ENCODE results near the gene ARAP2.

Gene ARAP2

DNA sequence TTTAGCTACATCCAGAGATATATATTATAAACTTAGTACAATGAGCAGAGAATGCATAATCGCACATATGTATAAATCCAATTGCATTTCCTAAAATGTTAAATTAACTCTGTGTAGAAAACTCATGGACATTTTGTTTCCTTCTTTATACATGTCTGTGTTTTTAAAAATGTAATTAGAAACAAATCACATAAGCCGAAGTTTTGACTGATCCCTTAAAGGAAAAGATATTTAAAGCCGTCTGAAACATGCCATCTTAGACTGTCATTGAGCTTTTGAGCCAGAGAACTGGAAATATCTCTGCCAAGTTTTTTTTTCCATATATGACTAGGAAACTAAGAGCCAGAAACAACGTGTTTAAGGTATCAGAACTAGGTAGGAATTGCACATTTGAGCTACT, 107.0 kb downstream of the ARAP2 start:
- in situ Hi-C loops (cut with MboI; ENCODE audit: low sequenced_read_pairs) = no loop called here

DNA sequence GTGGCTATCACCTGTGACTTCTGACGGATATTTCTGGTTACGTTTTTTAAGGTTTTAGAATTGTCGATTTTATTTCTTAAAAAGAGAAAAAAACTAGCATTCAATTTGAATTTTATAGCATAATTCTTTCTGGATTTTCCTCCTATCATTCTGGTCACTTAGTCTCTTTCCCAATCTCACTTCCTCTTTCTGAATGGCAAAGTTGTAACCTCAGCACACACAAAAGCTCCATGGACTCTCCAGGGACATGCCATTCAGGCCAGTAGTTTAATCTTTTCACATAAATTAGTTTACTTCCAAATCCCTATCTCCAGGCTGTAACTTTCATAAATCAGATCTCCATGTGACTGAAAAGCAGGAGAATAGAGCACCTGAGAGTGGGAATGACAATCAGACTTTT, 110.7 kb downstream of the ARAP2 start:
- in situ Hi-C loops (cut with MboI; ENCODE audit: low sequenced_read_pairs) = no loop called here

DNA sequence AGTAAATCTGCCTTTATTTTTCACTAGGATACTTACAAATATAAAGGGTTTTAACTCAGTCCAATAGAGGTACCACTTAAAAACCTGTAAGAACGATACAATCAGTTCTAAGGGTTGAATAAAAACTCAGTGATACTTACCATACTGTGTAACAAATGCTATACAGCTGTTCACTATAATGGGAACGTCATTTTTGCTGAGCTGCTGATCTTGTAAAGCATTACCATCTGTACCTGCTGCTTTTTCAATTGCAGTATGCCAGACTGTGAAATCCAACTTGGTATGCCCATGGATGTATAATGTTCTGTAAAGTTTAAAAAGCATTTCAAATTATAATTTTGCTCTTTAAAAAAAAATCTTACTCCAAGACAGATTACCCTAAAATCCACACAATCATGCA, 111.2 kb downstream of the ARAP2 start:
- in situ Hi-C loops (cut with MboI; ENCODE audit: low sequenced_read_pairs) = no loop called here

DNA sequence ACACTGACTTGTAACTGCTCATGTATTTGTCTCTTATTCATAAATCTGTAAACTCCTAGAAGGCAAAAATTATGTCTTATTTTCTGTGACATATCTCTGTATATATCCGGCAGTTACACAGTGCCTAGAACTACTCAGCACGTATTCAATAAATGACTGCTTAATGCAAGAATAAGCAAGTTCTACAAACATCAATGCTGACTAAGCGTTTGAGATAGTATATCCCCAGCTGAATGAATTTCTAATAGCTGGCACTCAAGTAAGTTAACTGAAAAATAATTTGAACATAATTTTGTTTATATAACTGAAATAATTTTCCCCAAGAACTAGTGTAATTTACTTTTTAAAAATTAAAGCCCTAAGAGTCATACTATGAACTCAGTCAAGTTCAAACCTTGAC, 113.7 kb downstream of the ARAP2 start:
- in situ Hi-C loops (cut with MboI; ENCODE audit: low sequenced_read_pairs) = no loop called here

DNA sequence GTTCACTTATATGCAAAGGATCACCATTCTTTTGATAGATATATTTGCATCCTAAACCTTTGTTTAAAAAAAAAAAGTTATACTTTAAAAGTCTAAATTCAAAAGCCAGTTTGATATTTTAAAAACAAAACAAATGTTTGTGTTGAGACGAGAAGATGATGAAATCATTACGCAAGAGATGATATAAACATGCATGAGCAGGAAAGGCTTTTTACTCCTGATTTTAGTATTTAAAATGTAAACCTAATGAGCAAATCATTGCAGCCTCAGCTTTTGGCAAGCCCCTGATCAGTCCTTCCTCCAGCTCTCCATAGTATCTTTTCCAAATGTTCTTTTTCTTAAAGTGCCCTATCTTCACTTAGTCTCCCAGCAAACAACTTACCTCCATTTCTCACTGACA, 115.6 kb downstream of the ARAP2 start:
- in situ Hi-C loops (cut with MboI; ENCODE audit: low sequenced_read_pairs) = no loop called here

DNA sequence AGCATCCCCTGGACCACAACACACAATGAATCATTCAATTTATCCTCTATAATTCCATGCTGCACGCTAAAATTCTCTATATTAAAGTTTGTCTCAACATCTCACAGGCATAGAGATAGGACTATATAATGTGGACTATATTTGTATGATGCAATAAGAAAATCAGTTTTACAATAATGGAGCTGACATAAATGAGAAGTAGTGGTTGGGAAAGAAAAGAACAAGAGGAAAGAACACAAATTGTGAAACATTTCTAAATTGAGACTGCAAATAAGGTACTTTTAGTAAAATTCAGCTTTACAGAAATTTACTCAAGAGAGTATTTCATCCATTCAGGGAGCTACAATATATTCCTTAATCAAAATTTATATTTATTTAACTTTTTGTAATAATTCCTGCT, 120.4 kb downstream of the ARAP2 start:
- in situ Hi-C loops (cut with MboI; ENCODE audit: low sequenced_read_pairs) = no loop called here

DNA sequence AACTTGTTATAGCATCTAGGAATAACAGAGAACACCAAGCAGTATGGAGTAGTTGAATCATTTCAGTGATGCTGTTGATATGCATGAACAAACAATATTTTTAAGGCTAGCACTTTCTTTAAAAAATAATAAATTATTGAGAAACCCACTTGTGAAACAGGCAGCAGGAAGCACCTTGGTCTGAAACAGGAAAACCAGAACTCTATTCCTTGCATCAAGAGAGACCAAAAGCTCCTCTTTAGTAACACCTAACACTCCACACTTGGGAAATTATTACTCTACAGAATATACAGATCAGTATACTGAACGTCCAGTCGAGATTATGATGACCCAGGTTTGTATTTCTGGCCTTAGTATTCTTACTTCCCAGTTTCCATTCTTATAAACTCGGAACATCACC, 129.0 kb downstream of the ARAP2 start:
- in situ Hi-C loops (cut with MboI; ENCODE audit: low sequenced_read_pairs) = no loop called here

DNA sequence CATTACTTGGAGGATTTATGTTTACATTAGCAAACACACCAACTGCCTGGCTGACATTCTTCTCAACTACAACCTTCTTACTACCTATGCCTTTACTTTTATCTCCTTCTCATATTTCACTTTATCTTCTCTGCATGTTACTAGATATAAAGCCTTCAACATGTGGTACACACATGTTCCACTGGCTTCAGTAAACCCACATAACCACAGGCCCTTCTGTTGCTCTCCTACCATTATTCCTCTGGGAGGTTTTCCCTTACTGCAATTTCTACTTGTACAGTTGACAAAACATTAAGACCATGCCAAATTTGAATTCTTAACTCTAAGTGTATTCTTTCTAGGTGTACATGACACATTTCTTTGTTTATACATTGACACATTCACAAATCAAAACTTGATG, 133.1 kb downstream of the ARAP2 start:
- in situ Hi-C loops (cut with MboI; ENCODE audit: low sequenced_read_pairs) = no loop called here

DNA sequence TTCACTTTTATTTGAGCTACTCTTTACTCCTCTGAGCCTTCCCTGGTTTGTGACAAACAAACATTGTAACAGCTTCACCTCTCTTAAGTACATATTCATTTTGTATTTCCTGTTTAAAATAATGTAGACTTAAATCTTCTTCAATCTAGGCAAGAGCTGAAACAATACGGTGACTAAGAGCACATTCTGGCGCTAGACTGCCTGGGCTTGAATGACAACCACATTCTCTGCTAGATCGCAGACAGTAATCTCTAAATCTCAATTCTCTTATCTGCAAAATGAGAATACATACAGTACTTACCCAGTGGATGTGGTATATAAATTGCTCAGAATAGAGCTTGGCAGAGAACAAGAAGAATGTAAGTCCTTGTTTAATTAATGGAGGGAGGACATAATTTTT, 144.8 kb downstream of the ARAP2 start:
- in situ Hi-C loops (cut with MboI; ENCODE audit: low sequenced_read_pairs) = no loop called here

DNA sequence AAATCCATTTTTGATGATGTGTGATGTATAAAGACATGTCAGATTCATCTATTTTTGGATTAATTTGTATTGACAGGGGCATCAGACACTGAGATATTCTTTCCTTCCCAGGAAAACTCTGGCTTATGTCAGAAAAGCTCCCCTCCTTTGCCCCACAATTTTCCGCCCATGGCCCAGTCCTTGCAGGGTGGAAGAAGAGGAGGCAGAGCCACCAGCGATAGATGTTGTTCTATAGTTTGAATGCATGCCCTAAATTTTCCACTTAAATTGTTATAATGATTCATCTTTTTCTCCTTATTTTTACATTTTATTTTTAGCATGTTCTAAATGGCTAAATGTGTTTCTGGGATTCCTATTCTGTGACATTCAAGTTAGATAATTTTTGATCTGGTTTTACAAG, 149.3 kb downstream of the ARAP2 start:
- in situ Hi-C loops (cut with MboI; ENCODE audit: low sequenced_read_pairs) = no loop called here

DNA sequence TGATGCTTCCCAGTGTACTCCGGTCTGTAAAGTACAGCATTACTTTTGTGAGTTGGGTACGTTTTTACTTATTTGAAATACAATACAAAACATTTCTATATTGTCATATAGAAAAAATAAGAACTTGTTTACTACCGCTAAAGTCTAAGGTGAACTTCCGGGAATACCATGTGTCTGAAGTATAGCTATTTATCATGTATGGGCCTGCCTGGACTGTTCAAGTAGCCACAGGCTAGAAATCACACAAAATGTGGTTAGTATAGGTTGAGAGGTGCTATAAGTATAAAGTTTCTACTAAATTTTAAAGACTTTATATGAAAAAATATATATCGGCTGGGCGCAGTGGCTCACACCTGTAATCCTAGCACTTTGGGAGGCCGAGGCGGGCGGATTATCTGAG, 152.3 kb downstream of the ARAP2 start:
- in situ Hi-C loops (cut with MboI; ENCODE audit: low sequenced_read_pairs) = no loop called here

DNA sequence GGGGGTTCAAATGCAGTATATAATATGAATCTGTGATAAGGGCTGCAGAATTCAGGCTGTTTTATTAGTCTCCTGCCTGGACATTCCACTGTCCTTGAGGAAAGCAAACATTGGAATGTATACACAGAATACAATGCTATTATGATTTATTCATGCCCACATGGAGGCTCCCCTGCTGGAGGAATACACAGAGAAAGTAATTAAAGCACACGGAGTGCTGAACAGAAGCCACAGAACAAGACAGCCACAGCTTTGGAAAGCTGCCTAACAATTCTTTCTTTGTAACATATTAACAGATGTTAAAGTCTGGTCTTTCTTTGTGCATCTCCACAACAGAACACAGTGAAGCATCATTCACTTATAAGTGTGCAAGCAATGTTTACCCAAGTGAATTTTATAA, 155.8 kb downstream of the ARAP2 start:
- in situ Hi-C loops (cut with MboI; ENCODE audit: low sequenced_read_pairs) = no loop called here

DNA sequence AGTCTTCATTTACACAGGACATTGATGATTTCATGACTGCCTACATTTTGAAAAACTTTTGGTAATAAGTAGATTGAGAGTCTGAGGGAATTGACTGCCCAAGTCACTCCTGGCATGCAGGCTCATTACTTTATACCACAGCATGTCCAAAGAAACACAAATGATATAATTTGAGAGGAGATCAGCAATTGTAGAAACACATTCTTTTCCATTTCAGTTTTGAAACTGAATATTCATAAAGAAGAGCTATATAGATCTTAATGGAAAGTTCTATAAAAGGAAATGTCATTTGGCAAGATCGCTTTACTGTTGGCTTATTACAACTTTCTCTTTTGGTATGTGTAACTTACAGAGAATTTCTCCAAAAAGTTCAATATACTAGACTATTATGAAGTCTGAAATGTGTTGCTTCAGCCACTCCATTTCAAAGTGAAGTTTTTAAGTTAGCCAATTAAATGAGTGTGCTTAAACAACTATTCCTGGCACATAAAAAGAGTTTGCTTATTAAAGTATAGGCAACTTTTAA, 158.0 kb downstream of the ARAP2 start:
- in situ Hi-C loops (cut with MboI; ENCODE audit: low sequenced_read_pairs) = no loop called here

DNA sequence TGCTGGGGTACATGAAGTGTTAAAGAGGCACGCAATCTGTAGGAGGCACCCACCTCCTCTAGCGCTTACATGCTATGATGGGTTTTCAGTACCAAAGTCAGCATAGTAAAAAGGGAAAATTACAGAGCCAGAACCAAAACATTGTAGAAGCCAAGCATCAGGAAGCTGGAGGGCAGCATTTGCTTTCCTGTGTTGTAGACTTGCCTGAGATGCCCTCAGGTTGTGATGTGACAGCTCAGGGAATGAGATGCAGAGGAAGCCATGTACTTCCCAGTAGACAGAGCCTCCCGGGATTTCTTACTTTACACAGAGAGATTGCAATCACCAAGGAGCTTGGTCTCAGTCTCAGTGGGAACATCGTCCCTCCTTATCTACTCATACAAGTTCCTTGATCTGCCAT, 161.5 kb downstream of the ARAP2 start:
- in situ Hi-C loops (cut with MboI; ENCODE audit: low sequenced_read_pairs) = no loop called here

DNA sequence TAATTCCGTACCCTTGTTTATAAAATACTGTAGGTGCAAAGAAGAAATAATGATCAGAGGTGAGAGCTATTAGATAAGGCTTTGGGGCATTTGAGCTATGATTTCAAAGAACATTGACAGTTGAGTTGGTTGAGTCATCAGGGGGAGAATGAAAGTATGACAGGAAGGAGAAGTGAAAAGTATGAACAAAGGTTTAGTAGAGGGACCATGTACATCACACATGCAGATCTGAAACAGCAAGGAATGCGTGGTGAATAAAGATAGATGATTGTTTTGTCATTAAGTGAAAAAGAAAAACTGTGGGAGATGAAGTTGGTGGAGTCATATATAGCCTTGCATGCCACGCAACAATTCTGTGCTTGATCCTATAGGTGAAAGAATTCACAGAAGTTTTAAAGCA, 163.1 kb downstream of the ARAP2 start:
- in situ Hi-C loops (cut with MboI; ENCODE audit: low sequenced_read_pairs) = no loop called here

DNA sequence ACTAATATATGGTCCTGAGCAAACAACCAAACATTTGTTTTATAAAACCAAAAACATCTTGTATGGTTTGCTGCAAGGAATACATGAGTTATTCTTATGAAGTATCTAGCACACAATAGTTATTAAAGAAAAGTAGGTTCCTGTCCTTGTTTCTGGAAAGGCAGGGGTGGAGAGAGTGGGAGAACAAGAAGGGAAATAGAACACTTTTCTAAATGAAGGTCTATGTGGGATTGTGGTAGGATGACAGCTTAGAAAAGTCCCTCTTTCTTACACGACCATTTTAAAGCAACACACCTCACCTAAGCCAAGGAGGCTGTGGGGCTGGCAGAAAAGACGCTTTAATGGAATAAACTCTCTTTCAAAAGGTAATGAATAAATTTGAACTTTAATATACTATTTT, 164.6 kb downstream of the ARAP2 start:
- in situ Hi-C loops (cut with MboI; ENCODE audit: low sequenced_read_pairs) = no loop called here

DNA sequence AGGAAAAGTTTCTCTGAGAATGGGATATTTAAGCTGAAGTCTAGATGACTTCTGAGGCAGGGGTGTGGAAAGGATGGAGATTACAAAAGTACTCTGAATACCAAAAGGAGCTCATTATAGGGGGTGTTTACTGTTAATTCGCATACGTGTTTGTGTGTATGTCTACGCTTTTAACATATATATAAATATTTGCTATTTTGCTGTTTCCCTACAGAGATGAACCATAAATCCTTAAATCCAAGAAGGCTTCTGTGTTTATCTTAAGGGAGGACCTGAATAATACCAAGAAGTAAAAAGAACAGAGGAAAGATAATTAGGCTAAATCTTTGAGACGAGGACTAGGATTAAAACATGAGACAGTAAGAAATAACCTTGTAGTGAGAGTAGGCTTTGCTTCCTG, 166.0 kb downstream of the ARAP2 start:
- in situ Hi-C loops (cut with MboI; ENCODE audit: low sequenced_read_pairs) = no loop called here

DNA sequence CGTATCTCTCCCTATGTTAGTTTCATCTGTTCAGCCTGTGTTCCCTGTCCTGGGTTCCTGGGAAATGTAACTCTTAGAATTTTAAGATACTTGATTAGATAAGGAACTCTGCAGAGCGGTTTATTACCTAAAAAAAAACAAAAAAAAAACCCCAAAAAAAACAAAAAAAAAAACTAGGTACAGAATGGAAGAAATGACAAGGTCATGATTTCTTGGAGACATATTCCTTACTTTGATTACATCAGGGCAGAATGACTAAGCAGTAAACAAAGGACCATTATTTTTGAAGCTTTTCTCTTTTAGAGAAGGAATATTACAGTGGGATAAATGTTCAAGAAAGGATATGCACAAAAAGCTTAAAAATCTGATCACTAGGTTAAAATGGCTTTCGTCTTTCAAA, 171.8 kb downstream of the ARAP2 start:
- in situ Hi-C loops (cut with MboI; ENCODE audit: low sequenced_read_pairs) = no loop called here

DNA sequence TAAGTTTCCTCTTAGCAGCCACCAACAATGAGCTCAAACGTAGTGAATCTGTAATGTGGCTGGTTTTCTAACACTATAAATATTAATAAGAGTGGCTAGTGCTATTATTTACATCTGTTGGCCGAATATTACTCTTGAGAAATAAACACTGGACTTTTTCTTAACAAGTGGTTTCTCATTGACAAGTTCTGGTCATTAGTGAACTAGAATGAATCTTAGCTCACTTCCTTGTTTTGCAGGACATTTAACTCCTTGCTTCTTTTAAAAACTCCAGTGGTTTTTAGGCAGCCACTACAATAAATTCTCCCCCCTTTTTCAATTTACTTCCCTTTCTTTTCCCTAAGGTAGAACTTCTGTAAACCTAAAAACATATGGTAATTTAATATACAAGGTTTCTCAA, 177.2 kb downstream of the ARAP2 start:
- in situ Hi-C loops (cut with MboI; ENCODE audit: low sequenced_read_pairs) = no loop called here

DNA sequence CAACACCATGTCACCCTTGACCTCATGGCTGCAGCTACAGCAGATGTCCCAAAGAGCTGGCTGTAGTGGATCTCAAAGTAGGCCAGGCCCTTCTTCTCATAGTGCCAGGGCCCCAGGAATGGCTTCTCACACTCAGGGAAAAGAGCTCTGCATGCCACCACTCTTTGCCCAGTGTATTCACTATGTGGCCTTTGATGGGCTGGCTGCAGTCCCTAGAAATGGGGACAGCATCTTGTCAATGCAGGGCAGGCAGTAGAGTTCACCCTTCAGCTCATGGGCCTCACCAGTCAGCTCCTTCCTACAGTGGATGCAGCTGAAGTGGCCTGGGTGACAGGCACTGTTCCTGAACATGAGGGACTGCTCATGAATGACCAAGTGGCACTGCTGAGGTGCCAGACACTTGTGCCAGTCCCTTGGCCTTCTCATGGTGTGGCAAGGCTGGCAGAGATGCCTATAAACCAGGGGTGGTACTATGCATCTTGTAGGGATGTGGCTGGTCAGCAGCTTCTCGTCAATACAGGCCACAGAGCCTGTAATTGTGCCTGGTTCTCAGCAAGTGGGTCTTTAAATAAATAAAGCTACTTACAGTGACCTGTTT, 178.9 kb downstream of the ARAP2 start:
- in situ Hi-C loops (cut with MboI; ENCODE audit: low sequenced_read_pairs) = no loop called here

DNA sequence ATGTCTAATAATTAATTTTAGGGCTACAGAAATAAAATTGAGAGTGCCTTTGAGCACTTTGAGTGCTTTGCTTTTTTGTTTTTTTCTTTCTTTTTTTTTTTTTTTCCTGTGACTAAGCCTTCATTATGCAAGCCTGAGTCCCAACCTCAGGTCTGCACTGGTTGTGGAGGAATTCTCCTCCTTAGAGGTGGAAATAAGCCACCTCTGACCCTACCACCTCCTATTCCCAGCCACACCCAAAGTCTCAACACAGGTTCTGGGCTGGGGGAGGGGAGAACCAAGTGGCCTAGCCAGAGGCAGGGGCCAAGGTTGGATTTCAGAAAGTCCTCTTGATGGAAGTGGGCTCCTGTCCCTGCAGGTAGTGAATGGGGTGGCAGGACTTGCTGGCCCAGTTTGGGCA, 180.2 kb downstream of the ARAP2 start:
- in situ Hi-C loops (cut with MboI; ENCODE audit: low sequenced_read_pairs) = no loop called here

DNA sequence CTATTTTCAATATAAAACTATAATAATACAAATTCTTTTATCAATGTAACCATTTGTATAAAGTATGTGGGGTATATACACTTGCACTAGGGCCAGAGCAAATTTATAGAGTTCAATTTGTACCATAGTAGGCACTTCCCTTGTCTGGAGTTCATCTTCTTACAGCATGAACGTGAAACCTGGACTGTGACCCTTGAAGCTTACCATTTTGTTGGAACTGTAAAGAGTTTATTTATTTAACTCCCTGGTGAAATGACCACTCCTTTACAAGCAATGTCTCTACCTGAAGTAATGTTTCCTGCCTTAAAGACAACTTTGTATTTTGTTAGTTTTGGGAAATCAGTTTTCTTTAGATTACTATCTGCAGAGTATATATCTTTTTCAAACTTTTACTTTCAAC, 188.2 kb downstream of the ARAP2 start:
- in situ Hi-C loops (cut with MboI; ENCODE audit: low sequenced_read_pairs) = no loop called here

DNA sequence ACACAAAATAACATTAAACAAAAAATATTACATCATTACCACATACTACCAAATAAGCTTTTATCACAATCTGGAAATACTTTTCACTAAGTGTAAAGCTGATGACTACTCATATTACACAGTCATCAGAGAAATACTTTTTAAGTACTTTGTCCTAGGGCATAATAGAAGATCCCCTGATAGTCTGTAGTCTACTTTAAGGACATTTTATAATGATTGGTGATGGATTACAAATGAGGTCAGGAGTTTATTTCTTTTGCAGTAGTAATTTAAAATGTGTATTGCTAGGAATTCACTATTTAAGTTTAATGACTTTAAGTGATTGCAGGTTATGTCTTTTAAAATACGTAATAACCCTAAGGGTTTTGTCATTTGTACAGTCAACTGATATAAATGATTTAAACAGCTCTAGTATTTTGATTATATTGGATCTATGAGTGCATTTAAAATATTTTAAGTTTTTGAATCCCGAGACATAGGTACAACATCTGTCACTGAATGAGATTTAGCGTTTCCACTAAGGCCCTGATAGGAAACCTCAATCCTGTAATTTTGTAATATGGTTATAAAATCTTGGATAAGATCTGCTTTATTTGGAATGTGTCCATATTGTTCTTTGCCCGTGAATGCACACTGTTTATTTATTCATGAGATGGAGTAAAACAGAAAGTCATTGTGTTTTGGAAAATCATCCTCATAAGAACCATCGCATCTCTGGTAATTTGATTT, 189.5 kb downstream of the ARAP2 start:
- in situ Hi-C loops (cut with MboI; ENCODE audit: low sequenced_read_pairs) = no loop called here

Measured in HL-60/S4 treated with phorbol 12-myristate 13-acetate at 8.2 ng/mL for 4 days and 3 days (cell line).